ENCODE measurements around the gene HS3ST4. TPM values are rescaled to one million over a fixed set of nuclear protein-coding genes. Genes with fewer than 3 reads are reported as not detected.

Gene HS3ST4
- total and polyA plus RNA-seq, 2 of the 4 experiments (the other 2 are of a cell fraction), result not detected

DNA sequence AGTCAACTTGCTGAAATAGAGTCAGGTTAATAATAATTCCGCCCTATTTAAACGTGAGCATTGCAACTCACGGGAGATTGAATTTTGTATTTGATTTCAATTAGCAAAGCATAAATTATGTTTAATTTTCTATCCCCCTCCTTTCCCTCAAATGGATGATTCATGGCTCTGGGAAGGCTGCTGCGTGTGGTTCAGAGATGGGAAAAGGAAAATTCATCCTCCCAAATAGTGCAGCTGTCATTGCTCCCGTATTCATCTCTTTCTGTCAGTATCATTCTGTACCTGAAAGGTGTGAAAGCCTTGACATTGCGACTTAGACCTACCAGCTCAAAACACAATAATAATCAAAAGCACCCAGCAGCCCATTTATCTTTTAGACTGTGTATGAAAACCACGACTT is 447.3 kb downstream of the HS3ST4 start:
- Histone ChIP-seq H3K56ac (ENCODE audit: extremely low read depth, insufficient read depth, low read length) (no peak overlapping the region), H3K14ac (replicated peaks; ENCODE audit: low read depth, low read length) (no peak overlapping the region), H3K4me1 (ENCODE audit: control insufficient read depth, insufficient read depth, low read length) (no peaks in the 10 kb centered on the region), H3K27me3 (ENCODE audit: control insufficient read depth, insufficient read depth, low read length) (no peaks in the 10 kb centered on the region), H4K5ac (ENCODE audit: low read depth, low read length) (no peak overlapping the region), H4K20me1 (ENCODE audit: insufficient read depth, low read length) (no peaks in the 10 kb centered on the region), H2BK5ac (ENCODE audit: low read depth, low read length, poor library complexity, severe bottlenecking) (no peak overlapping the region), H3K9ac (ENCODE audit: low read depth, low read length) (no peak overlapping the region), H2AFZ (replicated peaks; ENCODE audit: low read length, poor library complexity) (no peak overlapping the region), H3K79me1 (ENCODE audit: low read depth in 1 of 2, low read length in 2 of 2) (no peaks in the 10 kb centered on the region), H3K18ac (ENCODE audit: low read depth, low read length) (no peak overlapping the region), H3K4me3 (ENCODE audit: insufficient read depth, low read depth, low read length) (no peak overlapping the region), H3K23ac (ENCODE audit: low read depth, low read length) (no peak overlapping the region), H3K4me2 (ENCODE audit: low read depth, low read length) (no peak overlapping the region), H2BK20ac (ENCODE audit: low read depth, low read length) (no peak overlapping the region), H4K91ac (ENCODE audit: insufficient read depth, low read depth, low read length) (no peak overlapping the region), H3K36me3 (ENCODE audit: control insufficient read depth, insufficient read depth, low read length) (no peaks in the 10 kb centered on the region), H3K4ac (ENCODE audit: low read depth, low read length) (no peak overlapping the region), H4K8ac (ENCODE audit: low read depth in 2 of 2, low read length in 2 of 2) (no peak overlapping the region), H2AK5ac (ENCODE audit: low read depth, low read length) (no peak overlapping the region), H3K27ac (ENCODE audit: insufficient read depth, low read length) (no peak overlapping the region), H2AK9ac (replicated peaks; ENCODE audit: low read depth, low read length, poor library complexity) (no peak overlapping the region), H3K9me3 (ENCODE audit: control insufficient read depth, insufficient read depth, low read length) (peaks cover 7% of the 10 kb centered on the region; the same call in 1 of the 2 replicates), H2BK120ac (ENCODE audit: low read depth, low read length) (no peak overlapping the region), H3K9me1 (ENCODE audit: insufficient read depth, low read length) (no peaks in the 10 kb centered on the region), H2BK15ac (ENCODE audit: low read depth, low read length) (no peak overlapping the region)
- TF ChIP-seq NFE2L2 (IDR thresholded peaks at IDR 0.05; ENCODE audit: low read depth, low read length) (no peak), POLR2A (IDR thresholded peaks at IDR 0.05; ENCODE audit: low read depth, low read length) (no peak), MAZ (IDR thresholded peaks at IDR 0.05; ENCODE audit: borderline replicate concordance, low read depth, low read length) (no peak), MAFK (IDR thresholded peaks at IDR 0.05; ENCODE audit: low read depth, low read length) (no peak), USF2 (IDR thresholded peaks at IDR 0.05; ENCODE audit: low read depth, low read length) (no peak)
- ATAC-seq (ENCODE audit: low read depth) (no peak), DNase-seq (no peak)
- no CpG with 5 or more reads among the region's 7 CpGs for WGBS, 2 experiments (ENCODE audit: extremely low coverage in 2 of 2, insufficient read length in 1 of 2)
- in situ Hi-C loops (cut with MboI; ENCODE audit: low sequenced_read_pairs), result no loop called here
- ChIA-PET POLR2A (ENCODE audit: unreplicated experiment) (no interaction called here), CTCF (no interaction called here)
- dilution Hi-C loops (cut with HindIII; ENCODE audit: low sequenced_read_pairs, unreplicated experiment), result no loop called here
- BruUV-seq (replicated peaks), result no TSS peak
- intact Hi-C loops (cut with micrococcal nuclease), result no loop called here

Measured in IMR-90 (cell line).